ENCODE measurements around the gene LRFN3. TPM values are rescaled to one million over a fixed set of nuclear protein-coding genes. Genes with fewer than 3 reads are reported as not detected.
"Not testable (repeated sequence)": the region's sequence is repeated elsewhere in the genome, so short reads cannot be mapped to it uniquely, and the experiment has no call there.

LRFN3 gene
- polyA plus RNA-seq, 1 experiment = 1.8 TPM

DNA sequence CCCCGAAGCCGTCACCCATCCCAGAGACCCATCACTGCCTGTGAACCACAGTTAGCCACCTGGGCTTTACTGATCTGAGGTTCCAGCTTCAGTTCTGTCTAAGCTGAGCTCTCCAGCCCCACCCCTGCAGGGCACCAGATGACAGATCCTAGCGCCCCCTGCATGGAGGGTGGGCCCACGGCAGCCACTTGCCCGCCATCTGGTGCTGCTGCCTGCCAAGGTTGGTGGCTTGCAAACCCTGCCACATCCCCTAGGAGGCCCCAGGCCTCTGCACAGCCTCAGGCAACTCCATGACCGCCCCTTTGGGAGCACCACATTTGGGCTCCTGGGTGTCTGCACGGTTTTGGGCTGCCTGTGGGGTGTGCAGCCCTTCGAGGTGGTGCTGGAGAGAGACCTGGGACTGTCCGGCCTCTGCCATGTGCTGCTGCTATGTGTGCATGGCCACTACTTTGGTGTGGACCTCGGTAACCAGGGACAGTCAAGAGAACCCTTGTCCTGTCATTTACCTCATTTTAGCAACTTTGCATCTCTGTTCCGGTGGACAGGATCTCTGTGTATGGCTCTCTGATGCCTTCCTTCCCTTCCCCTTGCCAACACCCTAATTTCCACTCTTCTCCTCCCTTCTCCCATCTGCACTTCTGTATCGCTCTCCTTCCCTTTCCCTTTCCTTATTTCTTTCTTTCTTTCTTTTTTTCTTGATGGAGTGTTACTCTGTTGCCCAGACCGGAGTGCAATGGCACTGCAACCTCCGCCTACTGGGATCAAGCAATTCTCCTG is 41.5 kb downstream of the LRFN3 start:
- no peaks in the 10 kb centered on the region; the same call in 1 of the 2 replicates for H3K27me3 ChIP-seq (ENCODE audit: control insufficient read depth, insufficient read depth, low read length)
- no peak for DNase-seq (ENCODE audit: low read depth)
- H3K4me3 ChIP-seq (ENCODE audit: low read depth, low read length) = no peak overlapping the region
- ChIA-PET CTCF (interaction anchor here (1.6 kb wide), 1 partner anchor 11 kb away, joined by 3 read pairs; no protein-coding TSS in a partner anchor), POLR2A (no interaction called here)
- no peaks in the 10 kb centered on the region for H3K36me3 ChIP-seq (ENCODE audit: control insufficient read depth, insufficient read depth, low read length)
- TF ChIP-seq, protein P1, sequence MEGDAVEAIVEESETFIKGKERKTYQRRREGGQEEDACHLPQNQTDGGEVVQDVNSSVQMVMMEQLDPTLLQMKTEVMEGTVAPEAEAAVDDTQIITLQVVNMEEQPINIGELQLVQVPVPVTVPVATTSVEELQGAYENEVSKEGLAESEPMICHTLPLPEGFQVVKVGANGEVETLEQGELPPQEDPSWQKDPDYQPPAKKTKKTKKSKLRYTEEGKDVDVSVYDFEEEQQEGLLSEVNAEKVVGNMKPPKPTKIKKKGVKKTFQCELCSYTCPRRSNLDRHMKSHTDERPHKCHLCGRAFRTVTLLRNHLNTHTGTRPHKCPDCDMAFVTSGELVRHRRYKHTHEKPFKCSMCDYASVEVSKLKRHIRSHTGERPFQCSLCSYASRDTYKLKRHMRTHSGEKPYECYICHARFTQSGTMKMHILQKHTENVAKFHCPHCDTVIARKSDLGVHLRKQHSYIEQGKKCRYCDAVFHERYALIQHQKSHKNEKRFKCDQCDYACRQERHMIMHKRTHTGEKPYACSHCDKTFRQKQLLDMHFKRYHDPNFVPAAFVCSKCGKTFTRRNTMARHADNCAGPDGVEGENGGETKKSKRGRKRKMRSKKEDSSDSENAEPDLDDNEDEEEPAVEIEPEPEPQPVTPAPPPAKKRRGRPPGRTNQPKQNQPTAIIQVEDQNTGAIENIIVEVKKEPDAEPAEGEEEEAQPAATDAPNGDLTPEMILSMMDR (IDR thresholded peaks at IDR 0.05; ENCODE audit: insufficient read depth, low read depth, low read length) = no peak

DNA sequence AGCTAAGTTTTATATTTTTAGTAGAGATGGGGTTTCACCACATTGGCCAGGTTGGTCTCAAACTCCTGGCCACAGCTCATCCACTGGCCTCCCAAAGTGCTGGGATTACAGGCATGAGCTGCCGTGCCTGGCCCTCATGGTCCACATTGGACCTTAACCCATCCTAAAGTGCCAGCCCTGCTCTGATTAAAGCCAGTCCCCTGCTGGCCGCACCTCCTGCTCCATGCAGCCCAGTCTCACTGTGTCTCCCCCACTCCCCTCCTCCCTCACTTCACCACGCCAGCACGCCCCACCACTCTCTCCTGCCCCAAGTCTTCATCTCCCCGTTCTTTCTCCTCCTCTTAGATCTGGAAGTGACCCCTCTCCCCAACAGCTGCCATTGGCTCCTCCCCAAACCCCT is 42.1 kb downstream of the LRFN3 start:
- DNase-seq (ENCODE audit: low read depth) = no peak
- POLR2A ChIA-PET = no interaction called here
- CTCF ChIA-PET = no interaction called here
- TF ChIP-seq, protein P1 (IDR thresholded peaks at IDR 0.05; ENCODE audit: insufficient read depth, low read depth, low read length) = no peak
- no peaks in the 10 kb centered on the region; the same call in 1 of the 2 replicates for H3K27me3 ChIP-seq (ENCODE audit: control insufficient read depth, insufficient read depth, low read length)
- H3K4me3 ChIP-seq (ENCODE audit: low read depth, low read length) = no peak overlapping the region
- H3K36me3 ChIP-seq (ENCODE audit: control insufficient read depth, insufficient read depth, low read length) = no peaks in the 10 kb centered on the region

DNA sequence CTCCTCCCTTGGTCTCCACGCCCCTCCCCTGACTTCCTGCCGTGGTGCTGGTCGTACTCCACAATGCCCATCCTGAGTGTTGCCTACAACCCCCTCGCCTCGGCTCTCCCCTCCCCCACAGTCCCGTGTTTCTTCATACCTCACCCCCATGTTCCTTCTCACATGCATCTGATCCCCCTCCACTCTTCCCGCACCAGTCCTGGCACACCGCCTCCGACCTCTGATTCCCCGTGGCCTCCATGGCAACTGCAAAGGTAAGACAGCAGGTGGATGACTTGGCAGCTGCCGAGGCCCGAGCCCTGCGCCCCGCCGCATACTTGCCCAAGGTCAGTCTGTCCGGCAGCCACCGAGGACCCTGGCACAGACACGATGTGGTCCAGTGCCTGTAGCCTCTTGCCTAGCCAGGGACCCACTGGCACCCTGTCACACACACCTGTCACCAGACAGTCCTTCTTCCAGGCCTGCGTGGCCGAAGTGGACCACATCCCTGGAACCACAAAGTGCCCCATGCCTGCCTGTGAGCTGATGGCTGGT is 42.7 kb downstream of the LRFN3 start:
- CTCF ChIA-PET = no interaction called here
- Histone ChIP-seq H3K4me3 (ENCODE audit: low read depth, low read length) (no peak overlapping the region), H3K36me3 (ENCODE audit: control insufficient read depth, insufficient read depth, low read length) (no peaks in the 10 kb centered on the region), H3K27me3 (ENCODE audit: control insufficient read depth, insufficient read depth, low read length) (no peaks in the 10 kb centered on the region; the same call in 1 of the 2 replicates)
- no peak for DNase-seq (ENCODE audit: low read depth)
- POLR2A ChIA-PET = no interaction called here
- TF ChIP-seq, protein P1 (IDR thresholded peaks at IDR 0.05; ENCODE audit: insufficient read depth, low read depth, low read length) = no peak

DNA sequence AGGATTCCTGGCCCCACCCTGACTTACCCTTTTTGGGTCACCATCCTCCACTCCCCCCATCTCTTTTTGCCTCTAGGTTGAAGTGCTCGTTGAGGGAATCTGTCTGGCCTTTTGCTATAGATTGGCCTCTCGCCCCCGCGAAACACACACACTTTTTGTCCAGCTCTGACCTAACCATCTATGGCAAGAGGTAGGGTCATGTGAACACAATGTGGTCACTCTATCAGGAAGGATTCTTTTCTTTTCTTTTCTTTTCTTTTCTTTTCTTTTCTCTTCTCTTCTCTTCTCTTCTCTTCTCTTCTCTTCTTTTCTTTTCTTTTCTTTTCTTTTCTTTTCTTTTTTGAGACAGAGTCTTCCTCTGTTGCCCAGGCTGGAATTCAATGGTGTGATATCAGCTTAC is 44.8 kb downstream of the LRFN3 start:
- CTCF ChIA-PET = interaction anchor here (0.7 to 1.4 kb wide), 2 partner anchors 12 to 14 kb away, joined by 3 to 4 read pairs; no protein-coding TSS in a partner anchor
- H3K4me3 ChIP-seq (ENCODE audit: low read depth, low read length); H3K27me3 ChIP-seq (ENCODE audit: control insufficient read depth, insufficient read depth, low read length); POLR2A ChIA-PET; DNase-seq (ENCODE audit: low read depth); H3K36me3 ChIP-seq (ENCODE audit: control insufficient read depth, insufficient read depth, low read length): not testable (repeated sequence)

DNA sequence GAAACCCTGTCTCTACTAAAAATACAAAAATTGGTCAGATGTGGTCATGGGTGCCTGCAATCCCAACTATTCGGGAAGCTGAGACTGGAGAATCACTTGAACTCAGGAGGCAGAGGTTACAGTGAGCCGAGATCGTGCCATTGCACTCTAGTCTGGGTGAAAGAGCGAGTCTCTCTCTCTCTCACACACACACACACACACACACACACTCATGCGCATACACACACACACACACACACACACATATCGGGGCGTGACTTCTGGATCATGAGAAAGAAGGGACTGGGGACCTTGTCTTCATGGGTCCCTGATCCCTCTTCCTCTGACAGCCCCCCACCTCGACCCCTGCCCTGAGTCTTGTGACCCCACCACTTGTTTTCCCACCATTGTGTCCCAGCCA is 47.0 kb downstream of the LRFN3 start:
- POLR2A ChIA-PET = no interaction called here
- H3K27me3 ChIP-seq (ENCODE audit: control insufficient read depth, insufficient read depth, low read length) = peaks cover 2% of the 10 kb centered on the region
- no peaks in the 10 kb centered on the region for H3K36me3 ChIP-seq (ENCODE audit: control insufficient read depth, insufficient read depth, low read length)
- no peak overlapping the region for H3K4me3 ChIP-seq (ENCODE audit: low read depth, low read length)
- CTCF ChIA-PET = no interaction called here
- TF ChIP-seq, protein P1 (IDR thresholded peaks at IDR 0.05; ENCODE audit: insufficient read depth, low read depth, low read length) = no peak
- no peak for DNase-seq (ENCODE audit: low read depth)
